HG03039 (cell line): ENCODE results near the gene PIM3.

Source experiments
- ATAC-seq: cut with Tn5 transposase; IDR thresholded peaks from one replicate; pipeline ENCODE4 v1.9.1; 2021; ENCODE audit warnings: mild to moderate bottlenecking, moderate library complexity; ENCODE audit not compliant: unreplicated experiment

PIM3 gene

GRCh38 chr22:49954354-49954753 lies 6.2 kb upstream of the PIM3 start:
- ATAC-seq, result no peak

- ATAC-seq, result no peak
Measured at GRCh38 chr22:49954991-49955580, 5.5 kb upstream of the PIM3 start.

GRCh38 chr22:49955581-49956417 lies 4.8 kb upstream of the PIM3 start:
- ATAC-seq, result no peak

GRCh38 chr22:49956418-49956770 lies 4.2 kb upstream of the PIM3 start:
- ATAC-seq, result no peak

GRCh38 chr22:49956914-49957825 lies 3.4 kb upstream of the PIM3 start:
- ATAC-seq, result no peak

GRCh38 chr22:49957826-49958365 lies 2.7 kb upstream of the PIM3 start:
- no peak for ATAC-seq

GRCh38 chr22:49958366-49958921 lies 2.1 kb upstream of the PIM3 start:
- ATAC-seq, result no peak

GRCh38 chr22:49958931-49959781 lies 1.4 kb upstream of the PIM3 start:
- no peak for ATAC-seq

GRCh38 chr22:49959782-49960158 lies 802 bp upstream of the PIM3 start:
- ATAC-seq, result no peak

- ATAC-seq, result peak; percentile 4
Measured at GRCh38 chr22:49961005-49961600, 531 bp downstream of the PIM3 start.

- ATAC-seq, result no peak
Measured at GRCh38 chr22:49961601-49962011, 1.0 kb downstream of the PIM3 start.

GRCh38 chr22:49962012-49962750 lies 1.6 kb downstream of the PIM3 start:
- no peak for ATAC-seq

- no peak for ATAC-seq
Measured at GRCh38 chr22:49962751-49963646, 2.4 kb downstream of the PIM3 start.

- no peak for ATAC-seq
Measured at GRCh38 chr22:49963647-49964026, 3.1 kb downstream of the PIM3 start.

- ATAC-seq, result no peak
Measured at GRCh38 chr22:49964136-49965090, 3.8 kb downstream of the PIM3 start.

- no peak for ATAC-seq
Measured at GRCh38 chr22:49965091-49966040, 4.8 kb downstream of the PIM3 start.
